Right atrium auricular region (tissue), 2 donors: ENCODE results near the gene NGFR. TPM values are rescaled to one million over a fixed set of nuclear protein-coding genes. Genes with fewer than 3 reads are reported as not detected.

Experiments
- DNase-seq: peaks from one replicate; pipeline ENCODE4 v3.0.0-alpha.2; 2019; ENCODE audit warnings: low spot score
- H3K27ac ChIP-seq, 2 donors: fragments of 200-600 bp; sonication (generic); 1 replicate in 1 of 2; 2 replicates in 1 of 2; pipeline ENCODE4 v1.5.1; 2016 to 2019
- H3K27me3 ChIP-seq, 2 donors: fragments of 200-600 bp; sonication (generic); one replicate each; pipeline versions ENCODE4 v1.5.1 to v1.6.0; 2017 to 2019
- H3K36me3 ChIP-seq: fragments of 200-600 bp; sonication (generic); one replicate; pipeline ENCODE4 v1.5.1; 2016
- H3K4me1 ChIP-seq, 2 donors: fragments of 200-600 bp; sonication (generic); one replicate each; pipeline versions ENCODE4 v1.5.1 to v1.6.0; 2017 to 2019
- H3K4me3 ChIP-seq, 2 donors: fragments of 200-600 bp; sonication (generic); 1 replicate in 1 of 2; 2 replicates in 1 of 2; pipeline ENCODE4 v1.5.1; 2017 to 2019; ENCODE audit warnings: mild to moderate bottlenecking in 1 of 2, moderate library complexity in 1 of 2
- H3K9me3 ChIP-seq, 2 donors: fragments of 200-600 bp; sonication (generic); one replicate each; pipeline ENCODE4 v1.5.1; 2019
- CTCF ChIP-seq, 2 donors: fragments of 200-600 bp; sonication (generic); IDR thresholded peaks; one replicate each; pipeline ENCODE4 v1.5.1; 2019; ENCODE audit warnings: antibody characterized with exemption in 2 of 2
- total RNA-seq, 2 donors: library from RNA; depleted of rRNA; stranded (reverse); fragments of >200 nt; gene quantifications; one replicate each; pipeline ENCODE4 v1.1.0, GENCODE V29; 2016

NGFR gene
- total RNA-seq, 2 donors from 2014 or later = 13.9 to 16.7 TPM

- no peak for TF ChIP-seq CTCF (IDR thresholded peaks at IDR 0.05)
- Histone ChIP-seq H3K4me1 (peaks cover 0 to 13% of the 10 kb centered on the region in 2 donors), H3K27ac (no peak overlapping the region), H3K27me3 (no peaks in the 10 kb centered on the region), H3K36me3 (no peaks in the 10 kb centered on the region), H3K4me3 (no peak overlapping the region), H3K9me3 (no peaks in the 10 kb centered on the region)
- no peak for DNase-seq
Measured at GRCh38 chr17:49551221-49552069, 56.4 kb downstream of the NGFR start.

GRCh38 chr17:49552070-49552751 is 57.1 kb downstream of the NGFR start:
- peaks cover 0 to 15% of the 10 kb centered on the region in 2 donors for H3K4me1 ChIP-seq
- DNase-seq = no peak
- TF ChIP-seq CTCF (IDR thresholded peaks at IDR 0.05) = no peak

GRCh38 chr17:49553676-49554335 is 58.7 kb downstream of the NGFR start:
- no peaks in the 10 kb centered on the region for H3K36me3 ChIP-seq
- no peak overlapping the region for H3K4me3 ChIP-seq
- DNase-seq = no peak
- H3K27ac ChIP-seq = no peak overlapping the region
- peaks cover 0 to 8% of the 10 kb centered on the region in 2 donors for H3K4me1 ChIP-seq
- no peak for TF ChIP-seq CTCF (IDR thresholded peaks at IDR 0.05)
- no peaks in the 10 kb centered on the region for H3K9me3 ChIP-seq
- H3K27me3 ChIP-seq = no peaks in the 10 kb centered on the region

More at GRCh38 chr17:49552070-49552751, 57.1 kb downstream of the NGFR start:
- Histone ChIP-seq H3K36me3 (no peaks in the 10 kb centered on the region), H3K27ac (no peak overlapping the region), H3K4me3 (no peak overlapping the region), H3K27me3 (no peaks in the 10 kb centered on the region), H3K9me3 (no peaks in the 10 kb centered on the region)

- DNase-seq = no peak
- no peak for TF ChIP-seq CTCF (IDR thresholded peaks at IDR 0.05)
Measured at GRCh38 chr17:49554694-49555494, 59.8 kb downstream of the NGFR start.

GRCh38 chr17:49555495-49556222 is 60.6 kb downstream of the NGFR start:
- H3K9me3 ChIP-seq = no peaks in the 10 kb centered on the region
- TF ChIP-seq CTCF (IDR thresholded peaks at IDR 0.05) = no peak
- no peak for DNase-seq
- H3K36me3 ChIP-seq = no peaks in the 10 kb centered on the region
- no peak overlapping the region for H3K4me3 ChIP-seq
- no peak overlapping the region for H3K27ac ChIP-seq
- no peaks in the 10 kb centered on the region for H3K27me3 ChIP-seq
- peaks cover 0 to 8% of the 10 kb centered on the region in 2 donors for H3K4me1 ChIP-seq

More at GRCh38 chr17:49554694-49555494, 59.8 kb downstream of the NGFR start:
- Histone ChIP-seq H3K9me3 (no peaks in the 10 kb centered on the region), H3K4me1 (peaks cover 0 to 8% of the 10 kb centered on the region in 2 donors), H3K36me3 (no peaks in the 10 kb centered on the region), H3K4me3 (no peak overlapping the region), H3K27me3 (no peaks in the 10 kb centered on the region), H3K27ac (no peak overlapping the region)
